Stimulated activated CD8-positive, alpha-beta memory T cell treated with anti-CD3 and anti-CD28 coated beads, Interleukin-12 subunit alpha, Interleukin-12 subunit beta, amount 100 ng/mL, for 1 hour (primary cell): ENCODE data around the gene BACE2.
"Not testable (repeated sequence)": the region's sequence is repeated elsewhere in the genome, so short reads cannot be mapped to it uniquely, and the experiment has no call there.

Source experiments
- DNase-seq: peaks from one replicate; pipeline ENCODE4 v3.0.0-alpha.2; 2020; ENCODE audit warnings: low read depth

Gene BACE2

GRCh38 chr21:41215856-41216408, 48.0 kb downstream of the BACE2 start:
- no peak for DNase-seq

GRCh38 chr21:41216486-41216885, 48.5 kb downstream of the BACE2 start:
- no peak for DNase-seq

DNA sequence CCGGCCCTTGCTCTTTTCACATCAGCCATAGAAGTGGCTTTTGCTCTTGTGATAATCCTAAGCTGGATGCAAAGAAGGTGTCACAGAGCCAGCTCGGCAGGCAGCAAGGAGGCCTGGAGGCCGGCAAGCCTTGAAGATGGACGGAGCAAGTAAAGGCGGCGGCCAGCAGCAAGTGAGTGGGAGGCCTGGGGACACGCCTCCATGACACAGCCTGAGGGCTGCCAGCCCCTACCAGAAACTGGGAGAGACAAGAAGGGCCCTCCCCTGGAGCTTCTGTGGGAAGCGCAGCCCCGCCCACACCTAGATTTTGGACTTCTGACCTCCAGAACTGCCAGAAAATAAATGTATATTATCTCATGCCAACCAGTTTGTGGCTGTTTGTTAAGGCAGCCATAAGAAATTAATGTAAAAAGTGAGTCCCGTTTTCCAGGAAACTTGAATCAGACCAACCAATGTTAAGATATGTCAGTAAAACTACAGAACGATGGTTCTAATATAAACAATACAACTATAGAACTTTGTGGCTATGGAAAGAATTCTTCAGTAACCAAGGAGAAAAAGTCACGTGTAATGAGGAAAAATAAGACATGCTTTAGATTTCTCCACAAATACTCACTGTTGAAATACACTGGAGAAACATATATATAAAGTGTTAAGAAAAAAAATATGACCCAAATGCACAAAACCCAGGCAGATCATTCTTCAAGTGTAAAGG, 49.9 kb downstream of the BACE2 start:
- no peak for DNase-seq

DNA sequence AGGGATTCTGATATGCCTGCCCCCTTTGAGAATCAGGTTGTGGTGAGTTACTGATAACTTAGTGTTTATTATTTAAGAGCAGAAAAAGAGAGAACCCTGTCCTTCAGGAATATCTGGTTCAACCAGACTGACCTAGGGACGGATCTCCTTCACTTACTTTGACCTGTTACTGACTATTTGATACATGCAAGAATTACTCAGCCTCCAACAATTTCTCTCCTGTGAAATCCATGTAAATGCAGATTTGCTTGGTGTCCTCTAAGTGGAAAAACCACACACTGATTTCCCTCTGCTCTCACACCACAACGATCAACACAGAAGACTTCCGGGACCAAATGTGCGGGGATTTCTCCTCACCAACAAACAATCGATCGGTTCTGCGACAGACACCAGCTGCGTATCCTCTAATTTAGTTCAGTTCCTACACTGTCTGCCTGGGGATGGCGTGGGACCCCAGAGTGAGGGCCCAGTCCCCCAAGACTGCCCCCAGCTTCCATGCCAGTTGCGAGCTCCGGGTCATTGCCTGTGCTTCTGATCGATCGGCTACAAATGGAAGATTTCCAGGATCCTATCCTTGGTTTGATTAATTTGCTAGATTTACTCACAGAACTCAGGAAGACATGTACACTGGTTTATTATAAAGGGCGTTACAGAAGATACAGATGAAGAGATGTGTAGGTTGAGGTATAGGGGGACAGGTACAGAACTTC, 51.7 kb downstream of the BACE2 start:
- no peak for DNase-seq

GRCh38 chr21:41220208-41220733, 52.3 kb downstream of the BACE2 start:
- no peak for DNase-seq

- DNase-seq: no peak
These were observed 54.5 kb downstream of the BACE2 start for GRCh38 chr21:41222247-41223068.

DNA sequence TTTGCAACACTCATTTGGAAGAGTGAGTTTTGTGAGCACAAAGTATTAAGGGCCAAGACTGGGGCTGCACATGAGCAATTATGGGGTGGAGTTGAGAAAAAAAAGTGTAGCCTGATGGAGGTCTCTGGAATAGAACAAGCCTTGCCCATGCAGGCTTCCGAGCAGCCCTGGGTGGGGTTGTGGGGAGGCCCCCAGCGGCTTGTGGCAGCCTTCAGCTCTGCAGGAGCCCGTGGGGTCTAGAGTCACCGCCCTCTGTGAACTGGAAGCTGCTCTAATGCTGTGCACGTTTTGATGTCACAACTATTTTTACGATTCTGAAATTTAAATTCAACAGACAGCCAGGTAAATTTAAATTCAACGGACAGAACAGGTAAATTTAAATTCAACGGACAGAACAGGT, 58.9 kb downstream of the BACE2 start:
- no peak for DNase-seq

DNA sequence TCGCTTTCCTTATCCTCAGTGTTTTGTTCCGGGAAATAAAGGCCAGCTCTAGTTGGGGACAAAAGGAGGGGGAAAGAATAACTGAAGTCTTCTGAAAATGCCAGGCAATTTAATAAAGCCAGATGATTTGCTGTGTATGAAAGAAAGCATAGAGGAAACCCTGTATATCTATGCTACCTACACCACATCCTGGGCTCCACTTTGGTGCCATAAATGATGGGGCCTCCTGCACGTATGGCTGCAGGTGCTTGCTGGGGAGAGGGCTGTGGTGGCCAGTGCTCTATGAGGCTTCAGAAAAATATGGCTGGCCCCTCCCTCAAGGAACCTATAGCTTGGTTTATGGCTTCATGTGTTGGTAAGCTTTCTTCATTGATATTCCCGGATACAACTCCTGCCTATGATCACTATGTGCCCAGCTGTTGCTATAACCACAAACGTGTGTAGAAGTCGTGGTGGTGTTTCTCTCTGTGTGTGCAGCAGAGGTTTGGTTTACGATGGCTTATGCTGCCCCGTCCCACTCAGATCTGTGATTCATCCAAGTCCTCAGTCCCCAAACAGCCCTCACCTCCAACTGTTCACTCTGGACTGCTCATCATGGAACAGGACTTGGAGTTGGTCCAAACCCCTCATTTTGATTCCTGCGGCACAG, 59.5 kb downstream of the BACE2 start:
- DNase-seq: no peak

DNA sequence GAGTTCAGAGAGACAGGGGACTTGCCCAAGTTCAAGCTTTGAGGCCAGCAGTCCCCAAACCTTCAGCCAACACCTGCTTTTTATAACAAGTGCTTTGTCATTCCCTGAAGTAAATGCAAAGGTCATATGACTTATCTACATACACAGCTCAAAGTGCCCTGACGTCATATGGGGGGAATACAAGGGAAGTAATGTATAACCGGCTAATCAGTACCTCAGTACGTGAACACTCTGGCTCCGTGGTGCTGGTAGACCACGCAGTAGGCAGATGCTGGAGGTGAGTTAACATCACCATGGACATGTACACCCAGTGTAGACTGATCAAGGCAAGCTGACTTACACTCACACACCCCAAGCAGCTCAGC, 60.0 kb downstream of the BACE2 start:
- no peak for DNase-seq

- DNase-seq: no peak
These were observed 60.5 kb downstream of the BACE2 start for GRCh38 chr21:41228492-41228891.

- DNase-seq: no peak
These were observed 61.0 kb downstream of the BACE2 start for GRCh38 chr21:41228958-41229357.

- no peak for DNase-seq
These were observed 61.7 kb downstream of the BACE2 start for GRCh38 chr21:41229509-41230248.

DNA sequence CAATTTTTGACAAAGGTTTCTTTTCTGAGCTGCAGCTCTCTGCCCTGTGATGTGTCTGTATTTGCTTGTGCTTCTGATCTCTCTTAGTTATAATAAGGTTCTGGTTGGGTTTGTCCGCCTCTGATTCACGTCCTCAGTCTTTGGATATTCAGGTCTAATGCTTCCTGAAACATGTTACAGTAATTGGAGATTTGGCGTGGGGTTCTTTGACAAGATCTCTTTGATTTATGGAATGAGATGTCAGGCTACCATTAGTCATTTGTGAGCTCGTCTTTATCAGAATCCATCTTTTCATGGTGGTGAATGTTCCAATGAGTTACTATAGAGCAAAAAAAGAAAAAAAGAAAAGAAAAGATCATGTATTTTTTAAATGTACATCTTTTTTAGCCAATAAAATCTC, 62.5 kb downstream of the BACE2 start:
- no peak for DNase-seq

- DNase-seq: no peak
These were observed 63.1 kb downstream of the BACE2 start for GRCh38 chr21:41231060-41231459.

DNA sequence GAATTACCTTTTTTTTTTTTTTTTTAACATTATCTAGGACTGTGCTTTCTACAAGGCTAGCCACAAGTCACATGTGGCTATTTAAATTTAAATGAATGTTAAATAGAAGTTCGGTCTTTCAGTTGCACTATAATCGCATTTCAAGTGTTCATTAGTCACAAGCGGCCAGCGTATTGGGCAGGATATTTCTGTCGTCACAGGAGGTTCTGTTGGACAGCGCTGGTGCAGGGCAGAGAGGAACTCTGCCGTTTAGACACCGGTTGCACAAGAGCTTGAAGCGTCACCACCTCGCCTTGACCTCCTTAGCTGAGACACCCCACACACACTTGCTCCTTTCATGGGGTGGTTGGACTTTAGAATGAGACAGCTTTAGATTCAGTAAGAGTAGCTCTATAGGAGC, 64.1 kb downstream of the BACE2 start:
- no peak for DNase-seq

- DNase-seq: no peak
These were observed 66.0 kb downstream of the BACE2 start for GRCh38 chr21:41233916-41234315.

DNA sequence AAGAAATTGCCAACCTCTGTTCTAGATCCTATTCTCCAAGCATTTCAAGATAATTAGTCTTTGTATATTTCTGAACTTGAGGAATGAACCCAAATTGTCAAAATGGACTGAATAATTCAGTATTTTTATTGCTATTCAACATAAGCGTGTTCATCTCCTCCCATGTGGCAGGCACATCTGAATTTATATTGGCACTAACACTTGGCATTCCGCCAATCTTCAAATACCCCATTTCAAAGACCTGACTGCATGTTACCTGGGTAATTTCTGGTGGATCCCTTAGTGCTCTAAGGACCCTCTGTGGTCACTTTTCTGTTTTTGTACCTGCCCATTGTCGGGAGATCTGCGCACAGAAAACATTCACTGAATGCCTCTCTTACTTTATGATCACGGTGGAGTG, 66.6 kb downstream of the BACE2 start:
- no peak for DNase-seq

GRCh38 chr21:41235201-41235600, 67.2 kb downstream of the BACE2 start:
- DNase-seq: no peak

GRCh38 chr21:41236352-41236973, 68.5 kb downstream of the BACE2 start:
- DNase-seq: no peak

GRCh38 chr21:41238081-41238796, 70.3 kb downstream of the BACE2 start:
- DNase-seq: not testable (repeated sequence)
